ENCODE measurements around the gene BGN.

BGN gene

GRCh38 chrX:153546386-153546785, 51.6 kb downstream of the BGN start:
- no peak for TF ChIP-seq CTCF (IDR thresholded peaks at IDR 0.05; ENCODE audit: low read depth, low read length)
- no peak overlapping the region for H3K4me3 ChIP-seq (ENCODE audit: low read depth, low read length)
- DNase-seq (ENCODE audit: low read depth, low spot score), result no peak
- in situ Hi-C loops (cut with HindIII; ENCODE audit: low sequenced_read_pairs), result no loop called here

- TF ChIP-seq CTCF (IDR thresholded peaks at IDR 0.05; ENCODE audit: low read depth, low read length), result no peak
- DNase-seq (ENCODE audit: low read depth, low spot score), result no peak
- no peak overlapping the region for H3K4me3 ChIP-seq (ENCODE audit: low read depth, low read length)
- in situ Hi-C loops (cut with HindIII; ENCODE audit: low sequenced_read_pairs), result no loop called here
Observed at GRCh38 chrX:153547195-153547594, 52.4 kb downstream of the BGN start.

GRCh38 chrX:153549231-153549630, 54.5 kb downstream of the BGN start:
- no peak for TF ChIP-seq CTCF (IDR thresholded peaks at IDR 0.05; ENCODE audit: low read depth, low read length)
- no peak for DNase-seq (ENCODE audit: low read depth, low spot score)
- in situ Hi-C loops (cut with HindIII; ENCODE audit: low sequenced_read_pairs), result no loop called here

GRCh38 chrX:153549807-153550206, 55.0 kb downstream of the BGN start:
- no peak for TF ChIP-seq CTCF (IDR thresholded peaks at IDR 0.05; ENCODE audit: low read depth, low read length)
- no peak for DNase-seq (ENCODE audit: low read depth, low spot score)
- in situ Hi-C loops (cut with HindIII; ENCODE audit: low sequenced_read_pairs), result no loop called here
- no peak overlapping the region for H3K4me3 ChIP-seq (ENCODE audit: low read depth, low read length)

More at GRCh38 chrX:153549231-153549630, 54.5 kb downstream of the BGN start:
- H3K4me3 ChIP-seq (ENCODE audit: low read depth, low read length), result no peak overlapping the region

- in situ Hi-C loops (cut with HindIII; ENCODE audit: low sequenced_read_pairs), result no loop called here
- no peak for TF ChIP-seq CTCF (IDR thresholded peaks at IDR 0.05; ENCODE audit: low read depth, low read length)
- H3K4me3 ChIP-seq (ENCODE audit: low read depth, low read length), result no peak overlapping the region
- no peak for DNase-seq (ENCODE audit: low read depth, low spot score)
Observed at GRCh38 chrX:153551135-153551534, 56.4 kb downstream of the BGN start.

- peak; percentile 71 for TF ChIP-seq CTCF (IDR thresholded peaks at IDR 0.05; ENCODE audit: low read depth, low read length)
- in situ Hi-C loops (cut with HindIII; ENCODE audit: low sequenced_read_pairs), result no loop called here
- peak; percentile 22 for DNase-seq (ENCODE audit: low read depth, low spot score)
Observed at GRCh38 chrX:153554519-153555167, 59.9 kb downstream of the BGN start.

More at GRCh38 chrX:153554519-153555167, 59.9 kb downstream of the BGN start:
- H3K4me3 ChIP-seq (ENCODE audit: low read depth, low read length), result no peak overlapping the region
